ENCODE measurements around the gene HYAL4. TPM values are rescaled to one million over a fixed set of nuclear protein-coding genes. Genes with fewer than 3 reads are reported as not detected.

HYAL4 gene
- total and polyA plus RNA-seq, 8 donors: 0.78 TPM; not detected in 7

DNA sequence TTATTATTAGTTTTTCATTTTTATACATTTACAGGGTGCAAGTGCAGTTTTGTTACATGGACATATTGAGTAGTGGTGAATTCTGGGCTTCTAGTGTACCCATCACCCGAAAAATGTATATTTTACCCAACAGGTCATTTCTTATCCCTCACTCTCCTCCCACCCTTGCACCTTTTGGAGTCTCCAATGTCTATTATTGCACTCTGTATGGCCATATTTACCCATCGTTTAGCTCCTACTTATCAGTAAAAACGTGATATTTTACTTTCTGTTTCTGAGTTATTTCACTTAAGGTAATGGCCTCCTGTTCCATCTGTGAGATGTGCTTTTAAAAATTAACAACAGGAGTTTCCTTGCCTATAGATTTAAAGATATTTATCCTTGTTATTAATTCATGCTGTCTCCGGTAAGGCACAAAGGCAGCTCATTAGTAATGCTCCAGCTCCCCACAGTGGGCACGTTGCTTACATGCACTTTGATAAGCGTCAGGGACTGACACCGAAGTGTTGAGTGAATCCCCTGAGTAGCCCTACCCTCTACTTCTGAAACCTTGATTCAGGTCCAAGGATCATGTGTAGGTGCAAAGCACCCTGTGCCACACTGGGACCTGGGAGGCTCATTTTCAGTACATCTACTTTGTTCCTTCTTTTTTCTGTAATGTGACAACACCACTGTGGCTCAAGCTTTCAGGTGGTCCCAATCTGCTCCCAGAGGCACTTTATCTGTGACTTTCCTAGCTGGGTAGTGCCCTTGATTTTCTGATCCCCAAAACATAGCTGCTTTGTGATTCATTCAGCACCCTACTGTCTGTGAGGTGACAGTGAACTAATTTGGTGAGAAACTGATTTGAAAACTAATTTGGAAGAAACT, 27.3 kb downstream of the HYAL4 start:
- TF ChIP-seq POLR2A (IDR thresholded peaks at IDR 0.05): no peak
- TF ChIP-seq, protein P1, sequence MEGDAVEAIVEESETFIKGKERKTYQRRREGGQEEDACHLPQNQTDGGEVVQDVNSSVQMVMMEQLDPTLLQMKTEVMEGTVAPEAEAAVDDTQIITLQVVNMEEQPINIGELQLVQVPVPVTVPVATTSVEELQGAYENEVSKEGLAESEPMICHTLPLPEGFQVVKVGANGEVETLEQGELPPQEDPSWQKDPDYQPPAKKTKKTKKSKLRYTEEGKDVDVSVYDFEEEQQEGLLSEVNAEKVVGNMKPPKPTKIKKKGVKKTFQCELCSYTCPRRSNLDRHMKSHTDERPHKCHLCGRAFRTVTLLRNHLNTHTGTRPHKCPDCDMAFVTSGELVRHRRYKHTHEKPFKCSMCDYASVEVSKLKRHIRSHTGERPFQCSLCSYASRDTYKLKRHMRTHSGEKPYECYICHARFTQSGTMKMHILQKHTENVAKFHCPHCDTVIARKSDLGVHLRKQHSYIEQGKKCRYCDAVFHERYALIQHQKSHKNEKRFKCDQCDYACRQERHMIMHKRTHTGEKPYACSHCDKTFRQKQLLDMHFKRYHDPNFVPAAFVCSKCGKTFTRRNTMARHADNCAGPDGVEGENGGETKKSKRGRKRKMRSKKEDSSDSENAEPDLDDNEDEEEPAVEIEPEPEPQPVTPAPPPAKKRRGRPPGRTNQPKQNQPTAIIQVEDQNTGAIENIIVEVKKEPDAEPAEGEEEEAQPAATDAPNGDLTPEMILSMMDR (IDR thresholded peaks at IDR 0.05): peak in 4 of 7 experiments; percentile 15 to 57 (median 38)
- Histone ChIP-seq H3K27ac (no peak overlapping the region), H3K4me1 (peaks cover 0 to 8% (median 2%) of the 10 kb centered on the region in 4 donors), H3K4me3 (no peak overlapping the region), H3K27me3 (no peaks in the 10 kb centered on the region), H3K36me3 (no peaks in the 10 kb centered on the region), H3K9me3 (no peaks in the 10 kb centered on the region)
- WGBS, 5 donors: 8 to 15% (median 13%) methylated on average over 7 of the region's 7 CpGs
- peak; percentile 65 to 84 for DNase-seq
- intact Hi-C loops (cut with DNase I; ENCODE audit: low total_unique reads): no loop called here

DNA sequence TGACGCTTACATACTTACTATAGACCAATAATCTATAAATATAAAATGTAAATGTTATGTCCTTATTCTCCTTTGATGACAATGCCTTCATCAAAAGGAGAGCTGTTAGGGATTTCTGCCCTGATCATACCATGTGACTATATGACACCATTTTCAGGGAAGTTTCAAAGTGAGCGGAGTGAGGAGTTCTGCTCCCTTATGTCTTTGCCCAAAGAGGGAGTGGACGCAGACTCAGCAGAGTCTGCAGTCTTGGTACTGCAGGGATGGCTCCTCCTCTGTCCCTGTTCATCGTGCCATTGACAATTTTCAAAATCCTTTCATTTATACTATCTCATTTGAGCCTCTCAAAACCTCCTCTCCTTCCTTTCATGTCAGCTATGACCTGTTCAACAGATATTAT, 27.9 kb downstream of the HYAL4 start:
- H3K27me3 ChIP-seq: no peaks in the 10 kb centered on the region
- no peak overlapping the region for H3K4me3 ChIP-seq
- H3K9me3 ChIP-seq: no peaks in the 10 kb centered on the region
- intact Hi-C loops (cut with DNase I; ENCODE audit: low total_unique reads): no loop called here
- TF ChIP-seq EP300 (IDR thresholded peaks at IDR 0.05) (no peak), POLR2AphosphoS5 (IDR thresholded peaks at IDR 0.05) (no peak), POLR2A (IDR thresholded peaks at IDR 0.05) (no peak)
- TF ChIP-seq, protein P1 (IDR thresholded peaks at IDR 0.05): no peak
- H3K36me3 ChIP-seq: no peaks in the 10 kb centered on the region
- no peak for DNase-seq
- WGBS, 5 donors: 69 to 80% (median 74%) methylated on average over 4 of the region's 4 CpGs
- H3K4me1 ChIP-seq: peaks cover 0 to 8% (median 2%) of the 10 kb centered on the region in 4 donors
- H3K27ac ChIP-seq: no peak overlapping the region

DNA sequence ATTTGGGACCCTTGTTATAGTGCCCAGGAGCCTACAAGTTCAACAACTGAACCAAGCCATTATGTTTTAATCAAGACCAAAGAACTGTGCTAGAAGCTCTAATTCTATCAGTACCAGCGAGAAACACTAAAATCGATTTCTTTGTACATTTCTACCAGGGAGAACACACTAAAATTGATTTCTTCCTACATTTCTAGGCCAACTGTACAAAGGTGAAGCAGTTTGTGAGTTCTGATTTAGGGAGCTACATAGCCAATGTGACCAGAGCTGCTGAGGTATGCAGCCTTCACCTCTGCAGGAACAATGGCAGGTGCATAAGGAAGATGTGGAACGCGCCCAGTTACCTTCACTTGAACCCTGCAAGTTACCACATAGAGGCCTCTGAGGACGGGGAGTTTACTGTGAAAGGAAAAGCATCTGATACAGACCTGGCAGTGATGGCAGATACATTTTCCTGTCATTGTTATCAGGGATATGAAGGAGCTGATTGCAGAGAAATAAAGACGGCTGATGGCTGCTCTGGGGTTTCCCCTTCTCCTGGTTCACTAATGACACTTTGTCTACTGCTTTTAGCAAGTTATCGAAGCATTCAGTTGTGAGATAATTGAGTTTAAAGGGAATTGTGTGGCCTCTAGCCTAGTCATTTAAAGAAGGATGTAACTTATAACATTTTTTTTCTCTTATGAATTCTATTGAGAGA, 31.7 kb downstream of the HYAL4 start:
- no peak for TF ChIP-seq POLR2A (IDR thresholded peaks at IDR 0.05)
- TF ChIP-seq, protein P1 (IDR thresholded peaks at IDR 0.05): no peak
- TF ChIP-seq POLR2AphosphoS5 (IDR thresholded peaks at IDR 0.05): no peak
- no peak for TF ChIP-seq EP300 (IDR thresholded peaks at IDR 0.05)
- H3K27me3 ChIP-seq: no peaks in the 10 kb centered on the region

DNA sequence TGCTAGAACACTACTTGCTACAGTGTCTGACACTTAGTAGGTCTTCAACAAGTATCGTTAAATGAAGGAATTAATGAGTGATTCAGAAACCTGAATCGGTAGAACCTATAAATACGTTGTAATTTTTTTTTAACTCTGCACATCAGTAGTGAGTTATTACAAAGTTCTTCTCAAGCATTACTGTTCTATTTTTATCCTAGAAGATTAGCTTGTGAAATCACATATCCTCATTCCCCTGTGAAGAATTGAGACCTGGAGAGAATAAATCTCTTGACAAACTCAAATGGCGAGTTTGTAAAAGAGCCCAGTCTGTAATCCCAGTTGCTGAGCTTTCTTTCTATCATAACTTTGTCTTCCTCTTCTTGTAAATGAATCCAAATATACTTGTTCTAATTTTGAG, 34.7 kb downstream of the HYAL4 start:
- no peak overlapping the region for H3K4me3 ChIP-seq
- WGBS, 5 donors: 67 to 86% (median 83%) methylated on average over 4 of the region's 4 CpGs
- no peaks in the 10 kb centered on the region for H3K27me3 ChIP-seq
- no peak overlapping the region for H3K27ac ChIP-seq
- DNase-seq: no peak
- intact Hi-C loops (cut with DNase I; ENCODE audit: low total_unique reads): no loop called here
- no peaks in the 10 kb centered on the region for H3K9me3 ChIP-seq
- TF ChIP-seq POLR2A (IDR thresholded peaks at IDR 0.05): no peak
- no peak for TF ChIP-seq EP300 (IDR thresholded peaks at IDR 0.05)
- TF ChIP-seq, protein P1 (IDR thresholded peaks at IDR 0.05): no peak
- TF ChIP-seq POLR2AphosphoS5 (IDR thresholded peaks at IDR 0.05): no peak
- H3K4me1 ChIP-seq: no peaks in the 10 kb centered on the region
- no peaks in the 10 kb centered on the region for H3K36me3 ChIP-seq

More for the DNA sequence above, 31.7 kb downstream of the HYAL4 start:
- peak in 1 of 2 donors; percentile 9 for DNase-seq
- Histone ChIP-seq H3K4me3 (no peak overlapping the region), H3K9me3 (no peaks in the 10 kb centered on the region), H3K27ac (no peak overlapping the region), H3K4me1 (peaks cover 0 to 8% (median 2%) of the 10 kb centered on the region in 4 donors), H3K36me3 (no peaks in the 10 kb centered on the region)
- 67 to 75% (median 69%) methylated on average over 7 of the region's 7 CpGs for WGBS, 5 donors
- intact Hi-C loops (cut with DNase I; ENCODE audit: low total_unique reads): no loop called here
